HPDE6-E6E7 (cell line): ENCODE results near the gene CEP192.

ENCODE experiments used
- DNase-seq: peaks from one replicate; pipeline ENCODE4 v3.0.0; 2011; ENCODE audit warnings: missing footprints; ENCODE audit errors: extremely low spot score

CEP192 gene

DNA sequence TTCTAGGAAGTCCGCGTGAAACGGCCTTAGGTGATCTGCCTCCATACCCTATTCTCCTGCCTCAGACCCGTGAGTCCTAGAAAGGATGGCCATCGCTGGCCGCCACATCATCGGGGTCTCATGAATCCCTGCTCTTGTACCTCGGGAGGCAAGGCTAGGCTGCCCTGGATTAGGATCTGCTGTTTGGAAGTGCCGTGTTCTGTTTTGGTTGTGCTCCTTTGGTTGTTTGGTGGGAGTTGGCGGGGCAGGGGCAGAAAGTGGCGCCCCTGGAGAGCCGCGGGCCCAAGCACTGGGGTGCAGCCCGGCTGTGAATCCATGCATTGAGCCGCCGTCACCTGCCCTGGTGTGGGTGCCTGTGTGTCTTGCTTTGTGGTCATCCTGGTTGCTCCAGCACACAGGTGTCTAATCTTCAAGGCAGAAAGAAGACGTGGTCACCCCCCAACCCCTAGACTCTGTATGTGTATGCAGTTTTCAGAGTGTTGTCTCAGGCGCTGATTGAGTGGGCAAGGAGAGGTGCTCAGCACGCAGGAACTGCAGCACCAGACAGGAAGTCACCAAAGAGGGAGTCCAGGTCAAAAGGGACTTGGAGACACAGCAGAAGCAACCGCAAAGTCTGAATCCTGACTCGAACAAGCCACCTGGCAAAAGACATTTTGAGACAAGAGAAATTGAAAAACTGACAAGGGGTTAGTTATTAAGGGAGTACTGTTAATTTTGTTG is 147.4 kb downstream of the CEP192 start:
- DNase-seq: no peak

- DNase-seq: no peak
These were observed 148.8 kb downstream of the CEP192 start for GRCh38 chr18:13139885-13140450.

- no peak for DNase-seq
These were observed 150.0 kb downstream of the CEP192 start for GRCh38 chr18:13141209-13141608.

GRCh38 chr18:13145636-13146190 is 154.6 kb downstream of the CEP192 start:
- no peak for DNase-seq

- DNase-seq: no peak
These were observed 156.0 kb downstream of the CEP192 start for GRCh38 chr18:13147130-13147529.

GRCh38 chr18:13151656-13152055 is 160.5 kb downstream of the CEP192 start:
- DNase-seq: no peak

- DNase-seq: no peak
These were observed 167.3 kb downstream of the CEP192 start for GRCh38 chr18:13158428-13158827.

DNA sequence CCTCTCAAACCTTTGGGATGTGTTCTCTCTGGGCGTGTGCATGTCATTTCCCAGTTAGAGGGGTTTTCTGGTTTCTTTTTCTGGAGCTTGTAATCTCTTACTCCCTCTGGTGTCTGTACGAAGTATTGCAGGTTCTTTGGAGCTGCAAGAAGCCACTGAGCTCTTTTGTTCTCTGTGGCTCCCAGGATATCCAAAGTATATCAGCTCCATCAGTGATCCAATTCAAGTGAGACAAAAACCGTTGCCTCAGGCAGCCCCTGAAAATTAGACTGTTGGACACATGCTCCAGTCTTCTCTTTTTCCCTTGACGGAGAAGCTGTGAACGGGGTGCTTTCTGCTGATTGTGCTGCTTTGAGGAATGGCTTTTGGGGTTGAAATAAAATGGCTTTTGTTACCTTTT is 168.4 kb downstream of the CEP192 start:
- DNase-seq: peak; percentile 38

DNA sequence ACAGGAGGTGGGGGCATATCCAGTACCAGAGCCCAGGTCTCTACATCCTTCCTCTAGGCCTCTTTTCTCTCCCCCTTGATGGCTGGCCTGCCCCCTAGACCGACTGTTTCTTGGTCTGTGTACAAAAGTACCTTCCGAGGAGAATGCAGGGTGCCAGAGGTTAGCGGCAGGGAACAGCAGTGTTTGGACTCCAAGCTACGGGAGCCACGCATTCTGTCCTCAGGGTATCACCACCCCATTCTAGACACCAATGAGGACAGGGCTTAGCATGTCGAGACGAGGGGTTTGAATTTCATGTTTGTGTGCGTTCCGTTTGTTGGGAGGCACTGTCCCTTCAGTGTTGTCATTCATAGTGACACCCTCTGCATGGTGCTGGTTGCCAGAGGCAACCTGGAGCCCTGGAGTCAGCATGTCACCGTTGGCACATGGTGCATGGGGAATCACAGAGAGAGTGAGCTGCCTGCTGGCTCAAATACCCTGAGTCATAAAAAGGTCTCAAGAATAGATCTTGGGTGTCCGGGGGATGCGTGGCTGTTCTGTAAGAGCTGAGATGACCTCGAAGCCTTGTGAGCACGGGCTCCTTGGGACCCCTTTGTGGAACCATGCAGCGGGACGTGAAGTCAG is 170.2 kb downstream of the CEP192 start:
- DNase-seq: no peak

DNA sequence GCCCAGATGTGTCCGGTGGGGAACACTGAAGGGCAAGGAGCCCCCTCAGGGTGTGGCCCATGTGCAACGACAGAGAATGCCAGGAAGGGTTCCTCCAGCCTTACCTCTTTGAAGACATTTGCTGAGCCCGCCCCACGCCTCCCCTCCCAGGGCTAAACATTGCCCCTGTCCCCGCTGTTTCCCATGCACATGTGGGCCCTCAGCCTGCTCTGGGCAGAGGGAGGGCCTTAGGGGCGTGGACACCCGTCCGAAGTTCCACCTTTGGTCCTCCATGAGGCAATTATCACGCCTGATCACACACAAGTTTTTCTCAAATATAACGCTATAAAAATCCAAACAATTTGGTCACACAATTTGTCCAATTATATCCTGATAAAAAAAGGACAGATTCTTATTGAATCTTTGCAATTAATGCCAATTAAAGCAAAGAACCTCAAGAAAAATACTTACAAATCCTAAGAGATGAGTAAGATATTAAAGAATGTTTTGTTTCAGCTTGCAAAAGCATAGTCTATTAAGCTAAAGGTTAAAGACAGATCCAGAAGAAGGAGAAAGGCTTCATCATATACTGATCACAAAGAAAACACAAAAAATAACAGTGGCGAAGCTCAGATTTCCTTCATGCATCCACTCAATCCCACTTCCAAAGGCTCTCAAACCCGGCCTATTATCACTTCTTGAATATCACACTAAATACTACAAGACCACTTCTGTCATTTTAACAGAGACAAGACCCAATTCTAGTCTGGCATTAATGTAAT is 172.2 kb downstream of the CEP192 start:
- no peak for DNase-seq

DNA sequence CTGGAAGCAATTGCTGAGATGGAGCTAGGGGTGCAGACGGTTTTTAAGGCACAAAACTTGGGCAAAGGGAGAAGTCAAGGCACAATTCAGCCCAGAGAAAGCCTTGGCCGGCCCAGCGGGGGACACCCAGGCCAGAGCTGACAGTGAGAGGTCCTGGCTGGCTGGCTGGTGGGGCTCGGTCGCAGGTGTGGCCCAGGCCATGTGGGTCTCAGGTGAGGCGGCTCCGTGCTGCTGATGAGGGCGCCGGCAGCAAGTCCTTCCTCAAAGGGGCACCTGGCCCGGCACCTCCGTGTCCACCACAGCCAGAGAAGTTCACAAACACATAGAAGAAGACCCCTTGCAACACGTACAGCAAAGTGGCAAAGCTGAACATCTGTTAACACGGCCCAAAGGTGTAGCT is 173.2 kb downstream of the CEP192 start:
- no peak for DNase-seq

DNA sequence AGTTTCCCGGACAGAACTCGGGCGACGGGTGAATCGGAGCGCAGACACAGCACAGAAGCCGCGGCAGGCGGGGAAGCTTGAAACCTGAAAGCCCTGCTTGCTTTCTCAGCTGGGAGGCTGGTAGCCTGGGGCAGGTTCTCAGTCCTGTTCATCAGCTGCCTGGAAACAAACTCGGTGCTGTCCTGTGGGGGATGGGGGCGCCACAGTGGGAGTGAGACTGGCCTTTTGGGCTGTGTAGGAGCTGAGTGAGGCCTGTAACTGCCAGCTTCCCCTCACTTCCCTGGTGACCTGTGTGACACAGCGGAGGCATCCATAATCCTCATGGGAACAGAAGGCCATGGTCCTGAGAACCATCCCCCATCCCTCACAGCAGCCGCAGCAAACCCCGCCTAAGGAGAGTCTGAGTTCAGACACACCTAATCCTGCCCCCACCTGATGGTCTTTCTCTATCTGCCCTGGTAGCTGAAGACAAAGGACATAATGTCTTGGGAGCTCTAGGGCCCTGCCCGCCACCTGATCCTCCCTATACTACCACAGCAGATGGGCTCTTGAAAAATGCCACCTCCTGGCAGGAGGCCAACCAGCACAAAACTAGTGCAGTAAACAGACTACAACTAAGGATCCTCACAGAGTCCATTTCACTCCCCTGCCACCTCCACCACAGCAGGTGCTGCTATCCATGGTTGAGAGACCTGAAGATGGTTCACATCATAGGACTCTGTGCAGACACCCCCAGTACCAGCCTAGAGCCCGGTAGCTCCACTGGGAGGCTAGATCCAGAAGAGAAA is 174.7 kb downstream of the CEP192 start:
- DNase-seq: no peak

DNA sequence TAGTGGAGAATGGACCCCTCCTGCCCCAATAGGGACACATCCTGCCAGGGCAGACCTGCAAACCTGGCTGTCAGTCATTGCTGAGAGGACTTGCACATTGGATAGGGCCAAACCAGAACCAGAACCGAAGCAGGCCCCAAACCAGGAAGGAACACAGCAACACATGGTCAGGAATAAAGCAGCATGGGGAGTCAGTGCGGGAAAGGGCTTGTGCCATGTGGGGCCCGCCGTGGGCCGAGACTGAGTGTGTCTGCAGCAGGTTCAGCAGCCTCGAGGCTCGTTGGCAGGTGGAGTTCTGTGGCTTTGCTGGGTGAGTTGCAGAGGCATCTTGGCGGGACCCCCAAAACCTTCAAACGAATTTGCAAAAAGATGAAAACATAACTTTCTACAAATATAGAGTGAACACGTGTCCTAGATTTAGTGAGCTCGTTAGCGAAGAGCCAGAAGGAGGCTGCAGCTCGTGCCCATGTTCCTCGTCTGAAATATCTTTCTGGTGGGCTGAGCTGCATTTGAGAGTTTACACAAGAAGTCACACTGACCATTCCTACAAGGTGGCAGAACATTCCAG is 182.5 kb downstream of the CEP192 start:
- no peak for DNase-seq
